Urinary bladder (tissue), 4 donors: ENCODE results near the gene KCNIP4. TPM values are rescaled to one million over a fixed set of nuclear protein-coding genes. Genes with fewer than 3 reads are reported as not detected.

Experiments used
- DNase-seq: peaks from one replicate; pipeline ENCODE4 v3.0.0-alpha.2; 2015; ENCODE audit errors: extremely low spot score
- H3K27ac ChIP-seq: one replicate; pipeline ENCODE4 v1.5.1; 2013; ENCODE audit warnings: low read depth, mild to moderate bottlenecking, moderate library complexity
- H3K36me3 ChIP-seq: one replicate; pipeline ENCODE4 v1.6.1; 2013; ENCODE audit warnings: mild to moderate bottlenecking, moderate library complexity; ENCODE audit not compliant: insufficient read depth
- H3K4me1 ChIP-seq: one replicate; pipeline ENCODE4 v1.6.1; 2013; ENCODE audit warnings: mild to moderate bottlenecking, moderate library complexity; ENCODE audit not compliant: insufficient read depth
- H3K4me3 ChIP-seq: one replicate; pipeline ENCODE4 v1.5.1; 2013; ENCODE audit warnings: low read depth, low read length
- WGBS: extraction: QIAGEN DNeasy Blood & Tissue Kit; methylation state at CpG from one replicate; pipeline ENCODE4 v1.1.7; 2013; 5-methylcytosine and 5-hydroxymethylcytosine counted together
- polyA plus RNA-seq: library from polyadenylated mRNA; stranded (reverse); fragments of 200-250 nt; gene quantifications from one replicate; pipeline ENCODE4 v1.2.3, GENCODE V29; 2013
- total RNA-seq: library from RNA; depleted of rRNA; stranded (reverse); fragments of >200 nt; gene quantifications from one replicate; pipeline ENCODE4 v1.2.3, GENCODE V29; 2014
- donor health status: healthy with polysubstance abuse.
- donor health status: healthy.

Gene KCNIP4
- total and polyA plus RNA-seq, 2 donors: 4.9 to 23.5 TPM

GRCh38 chr4:21888195-21888976, 60.2 kb downstream of the KCNIP4 start:
- no peaks in the 10 kb centered on the region for H3K36me3 ChIP-seq
- 68% methylated on average over 3 of the region's 3 CpGs for WGBS
- DNase-seq: no peak
- no peak overlapping the region for H3K27ac ChIP-seq
- H3K4me3 ChIP-seq: no peak overlapping the region
- H3K4me1 ChIP-seq: no peaks in the 10 kb centered on the region

GRCh38 chr4:21887481-21887880, 61.1 kb downstream of the KCNIP4 start:
- Histone ChIP-seq H3K4me1 (no peaks in the 10 kb centered on the region), H3K27ac (no peak overlapping the region), H3K36me3 (no peaks in the 10 kb centered on the region), H3K4me3 (no peak overlapping the region)
- 93% methylated on average over 1 of the region's 1 CpG for WGBS
- no peak for DNase-seq

- no peak for DNase-seq
- H3K4me1 ChIP-seq: no peaks in the 10 kb centered on the region
- no peak overlapping the region for H3K4me3 ChIP-seq
- 61% methylated on average over 5 of the region's 5 CpGs for WGBS
- no peaks in the 10 kb centered on the region for H3K36me3 ChIP-seq
- H3K27ac ChIP-seq: no peak overlapping the region
Observed at GRCh38 chr4:21885770-21886169, 62.8 kb downstream of the KCNIP4 start.

GRCh38 chr4:21885241-21885640, 63.3 kb downstream of the KCNIP4 start:
- Histone ChIP-seq H3K4me3 (no peak overlapping the region), H3K4me1 (no peaks in the 10 kb centered on the region), H3K36me3 (no peaks in the 10 kb centered on the region), H3K27ac (no peak overlapping the region)
- WGBS: 71% methylated on average over 2 of the region's 2 CpGs
- no peak for DNase-seq

GRCh38 chr4:21884615-21885014, 64.0 kb downstream of the KCNIP4 start:
- H3K4me3 ChIP-seq: no peak overlapping the region
- H3K36me3 ChIP-seq: no peaks in the 10 kb centered on the region
- 88% methylated on average over 2 of the region's 2 CpGs for WGBS
- DNase-seq: no peak
- no peaks in the 10 kb centered on the region for H3K4me1 ChIP-seq
- no peak overlapping the region for H3K27ac ChIP-seq

- no peak for DNase-seq
- H3K36me3 ChIP-seq: no peaks in the 10 kb centered on the region
- H3K27ac ChIP-seq: no peak overlapping the region
- no peaks in the 10 kb centered on the region for H3K4me1 ChIP-seq
- 87% methylated on average over 4 of the region's 4 CpGs for WGBS
- no peak overlapping the region for H3K4me3 ChIP-seq
Observed at GRCh38 chr4:21882051-21882839, 66.3 kb downstream of the KCNIP4 start.

- H3K36me3 ChIP-seq: no peaks in the 10 kb centered on the region
- no peak for DNase-seq
- H3K27ac ChIP-seq: no peak overlapping the region
- H3K4me3 ChIP-seq: no peak overlapping the region
- no peaks in the 10 kb centered on the region for H3K4me1 ChIP-seq
- WGBS: 88% methylated on average over 3 of the region's 3 CpGs
Observed at GRCh38 chr4:21879187-21879586, 69.4 kb downstream of the KCNIP4 start.

GRCh38 chr4:21876711-21877110, 71.9 kb downstream of the KCNIP4 start:
- H3K27ac ChIP-seq: no peak overlapping the region
- WGBS: 42% methylated on average over 1 of the region's 1 CpG
- no peaks in the 10 kb centered on the region for H3K4me1 ChIP-seq
- no peak overlapping the region for H3K4me3 ChIP-seq
- no peaks in the 10 kb centered on the region for H3K36me3 ChIP-seq
- no peak for DNase-seq

- no peak for DNase-seq
- H3K27ac ChIP-seq: no peak overlapping the region
- no peaks in the 10 kb centered on the region for H3K36me3 ChIP-seq
- 72% methylated on average over 1 of the region's 1 CpG for WGBS
- H3K4me3 ChIP-seq: no peak overlapping the region
- H3K4me1 ChIP-seq: no peaks in the 10 kb centered on the region
Observed at GRCh38 chr4:21873145-21873544, 75.4 kb downstream of the KCNIP4 start.

GRCh38 chr4:21872101-21872500, 76.5 kb downstream of the KCNIP4 start:
- Histone ChIP-seq H3K4me3 (no peak overlapping the region), H3K36me3 (no peaks in the 10 kb centered on the region), H3K4me1 (no peaks in the 10 kb centered on the region), H3K27ac (no peak overlapping the region)
- 39% methylated on average over 5 of the region's 5 CpGs for WGBS
- no peak for DNase-seq

- H3K36me3 ChIP-seq: no peaks in the 10 kb centered on the region
- H3K27ac ChIP-seq: no peak overlapping the region
- no peaks in the 10 kb centered on the region for H3K4me1 ChIP-seq
- no peak for DNase-seq
- H3K4me3 ChIP-seq: no peak overlapping the region
- WGBS: 84% methylated on average over 8 of the region's 8 CpGs
Observed at GRCh38 chr4:21869978-21870745, 78.4 kb downstream of the KCNIP4 start.

GRCh38 chr4:21864686-21865085, 83.9 kb downstream of the KCNIP4 start:
- no peak for DNase-seq
- no peak overlapping the region for H3K4me3 ChIP-seq
- 91% methylated on average over 2 of the region's 2 CpGs for WGBS
- H3K36me3 ChIP-seq: no peaks in the 10 kb centered on the region
- no peaks in the 10 kb centered on the region for H3K4me1 ChIP-seq
- H3K27ac ChIP-seq: no peak overlapping the region

GRCh38 chr4:21862917-21863316, 85.7 kb downstream of the KCNIP4 start:
- H3K36me3 ChIP-seq: no peaks in the 10 kb centered on the region
- no peak overlapping the region for H3K27ac ChIP-seq
- WGBS: 92% methylated on average over 6 of the region's 6 CpGs
- no peaks in the 10 kb centered on the region for H3K4me1 ChIP-seq
- H3K4me3 ChIP-seq: no peak overlapping the region
- no peak for DNase-seq
